ENCODE measurements around the gene ERLEC1.
"Not testable (repeated sequence)": the region's sequence is repeated elsewhere in the genome, so short reads cannot be mapped to it uniquely, and the experiment has no call there.

ERLEC1 gene

DNA sequence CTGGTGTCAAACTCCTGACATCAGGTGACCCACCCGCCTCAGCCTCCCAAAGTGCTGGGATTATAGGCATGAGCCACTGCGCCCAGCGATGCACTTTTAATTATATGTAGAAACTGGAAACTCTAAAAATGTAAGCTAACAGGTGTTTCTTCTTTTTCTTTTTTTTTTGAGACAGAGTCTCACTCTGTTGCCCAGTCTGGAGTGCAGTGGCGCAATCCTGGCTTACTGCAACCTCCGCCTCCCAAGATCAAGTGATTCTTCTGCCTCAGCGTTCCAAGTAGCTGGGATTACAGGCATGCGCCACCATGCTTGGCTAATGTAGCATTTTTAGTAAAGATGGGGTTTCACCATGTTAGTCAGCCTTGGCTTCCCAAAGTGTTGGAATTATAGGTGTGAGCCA is 54.8 kb downstream of the ERLEC1 start:
- DNase-seq: not testable (repeated sequence)

DNA sequence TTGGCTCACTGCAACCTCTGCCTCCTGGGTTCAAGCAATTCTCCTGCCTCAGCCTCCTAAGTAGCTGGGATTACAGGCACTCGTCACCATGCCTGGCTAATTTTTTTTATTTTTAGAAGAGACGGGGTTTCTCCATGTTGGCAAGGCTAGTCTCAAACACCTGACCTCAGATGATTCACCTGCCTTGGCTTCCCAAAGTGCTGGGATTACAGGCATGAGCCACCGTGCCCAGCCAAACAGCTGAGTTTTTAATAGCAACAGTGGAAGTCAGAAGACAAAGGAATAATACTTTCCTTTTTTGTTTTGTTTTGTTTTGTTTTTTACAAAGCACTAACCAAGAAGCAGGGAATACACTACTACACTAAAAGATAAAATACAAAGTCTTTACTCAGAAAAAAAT is 56.0 kb downstream of the ERLEC1 start:
- DNase-seq: no peak

DNA sequence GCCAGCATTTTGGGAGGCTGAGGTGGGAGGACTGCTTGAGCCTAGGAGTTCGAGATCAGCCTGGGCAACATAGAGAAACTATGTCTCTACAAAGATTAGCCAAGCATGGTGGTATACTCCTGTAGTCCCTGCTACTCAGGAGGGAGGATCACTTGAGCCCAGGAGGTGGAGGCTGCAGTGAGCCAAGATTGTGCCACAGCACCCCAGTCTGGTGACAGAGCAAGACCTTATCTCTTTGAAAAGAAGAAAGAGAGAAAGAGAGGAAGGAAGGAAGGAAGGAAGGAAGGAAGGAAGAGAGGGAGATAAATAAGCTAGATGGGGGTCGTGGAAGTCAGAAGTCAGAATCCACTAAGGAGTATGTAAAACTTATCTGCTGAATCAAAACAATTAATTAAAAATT is 56.8 kb downstream of the ERLEC1 start:
- no peak for DNase-seq

DNA sequence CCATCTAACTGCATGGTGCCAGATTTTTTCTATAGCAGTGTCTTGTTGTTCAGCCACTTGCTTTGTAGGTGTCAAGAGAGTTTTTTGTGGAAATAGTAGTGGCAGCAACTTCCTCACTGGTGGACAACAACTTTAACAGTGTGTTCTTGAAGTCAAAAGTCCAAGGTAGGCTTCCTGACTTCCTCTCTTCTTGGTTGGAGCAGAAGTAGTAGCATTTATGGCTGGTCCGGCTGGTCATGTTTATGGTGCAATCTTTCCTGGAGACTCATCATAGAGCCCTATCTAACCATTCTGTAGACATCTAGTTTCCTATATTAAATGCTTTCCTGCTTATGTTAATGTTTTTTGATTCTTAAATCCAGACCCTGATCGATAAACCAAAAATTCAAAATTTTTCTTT is 61.2 kb downstream of the ERLEC1 start:
- DNase-seq: no peak

DNA sequence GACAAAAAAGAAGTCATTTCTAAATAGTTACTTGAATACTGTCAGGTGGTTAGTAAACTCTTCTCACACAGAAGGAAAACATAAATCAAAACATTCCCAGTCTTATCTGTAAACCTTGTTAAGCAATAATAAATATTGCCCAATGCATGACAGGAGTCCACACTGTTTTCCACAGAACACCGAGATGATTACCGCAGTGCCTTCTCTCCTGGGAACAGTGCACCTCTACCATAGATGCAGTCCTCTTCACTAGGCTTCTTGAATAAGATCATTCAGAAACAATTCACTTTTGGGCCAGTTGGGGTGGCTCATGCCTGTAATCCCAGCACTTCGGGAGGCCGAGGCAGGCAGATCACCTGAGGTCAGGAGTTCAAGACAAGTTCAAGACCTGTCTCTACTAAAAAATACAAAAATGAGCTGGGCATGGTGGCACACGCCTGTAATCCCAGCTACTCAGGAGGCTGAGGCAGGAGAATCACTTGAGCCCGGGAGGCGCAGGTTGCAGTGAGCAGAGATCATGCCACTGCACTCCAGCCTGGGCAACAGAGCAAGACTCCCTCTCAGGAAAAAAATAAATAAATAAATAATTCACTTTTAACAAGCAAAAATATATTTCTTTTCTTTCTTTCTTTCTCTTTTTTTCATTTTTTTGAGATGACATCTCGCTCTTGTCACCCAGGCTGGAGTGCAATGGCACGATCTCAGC is 64.4 kb downstream of the ERLEC1 start:
- not testable (repeated sequence) for DNase-seq

DNA sequence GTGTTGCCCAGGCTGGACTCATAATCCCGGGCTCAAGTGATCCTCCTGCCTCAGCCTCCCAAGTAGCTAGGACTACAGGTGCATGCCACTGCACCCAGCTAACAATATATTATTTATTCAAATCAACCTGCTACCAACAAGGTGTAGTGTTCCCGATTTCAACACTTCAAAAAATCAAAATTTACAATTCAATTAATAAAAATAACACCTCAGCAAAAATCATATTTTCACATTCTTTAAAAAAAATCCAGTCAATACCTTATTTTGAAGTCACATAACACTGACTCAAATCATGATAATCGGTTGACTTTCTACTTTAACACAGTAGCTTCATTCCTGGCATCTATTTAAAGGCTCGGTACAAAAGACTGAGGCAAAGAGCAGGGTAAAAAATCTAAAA is 65.7 kb downstream of the ERLEC1 start:
- no peak for DNase-seq

DNA sequence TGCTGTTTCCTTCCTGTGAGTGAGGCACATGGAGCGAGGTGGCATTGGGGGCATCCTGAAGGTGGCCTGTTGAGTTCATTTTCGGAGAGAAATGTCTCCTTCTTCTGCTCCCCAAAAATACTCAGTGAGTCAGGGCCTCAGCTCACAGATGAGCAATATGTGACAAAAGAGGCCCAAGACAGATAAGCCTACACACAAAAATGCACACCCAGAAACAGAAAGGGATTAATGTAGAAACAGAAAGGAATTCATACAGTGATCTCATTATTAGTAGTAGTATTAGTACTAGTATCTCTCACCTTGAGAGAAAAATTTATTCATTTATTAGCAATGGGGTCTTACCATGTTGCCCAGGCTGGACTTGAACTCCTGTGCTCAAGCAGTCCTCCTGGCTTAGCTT is 67.8 kb downstream of the ERLEC1 start:
- no peak for DNase-seq

DNA sequence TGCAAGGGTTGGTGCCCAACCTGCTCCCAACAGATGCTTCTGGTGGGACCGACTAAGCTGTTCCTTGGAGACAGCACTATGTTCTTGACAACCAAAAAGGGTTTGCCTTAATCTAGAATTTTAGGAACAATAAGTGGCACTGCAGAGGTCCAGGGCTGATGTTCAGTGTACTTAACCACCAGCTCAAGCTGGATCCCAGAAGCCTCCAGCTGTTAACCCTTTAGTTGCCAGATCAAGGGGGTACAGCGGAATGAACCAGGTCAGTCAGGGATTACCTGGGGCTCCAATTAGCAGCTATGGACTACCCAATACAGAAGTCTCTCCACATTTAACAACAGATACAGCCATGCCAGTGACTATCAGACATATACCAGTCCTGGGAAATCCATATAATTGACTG is 69.4 kb downstream of the ERLEC1 start:
- DNase-seq: no peak

DNA sequence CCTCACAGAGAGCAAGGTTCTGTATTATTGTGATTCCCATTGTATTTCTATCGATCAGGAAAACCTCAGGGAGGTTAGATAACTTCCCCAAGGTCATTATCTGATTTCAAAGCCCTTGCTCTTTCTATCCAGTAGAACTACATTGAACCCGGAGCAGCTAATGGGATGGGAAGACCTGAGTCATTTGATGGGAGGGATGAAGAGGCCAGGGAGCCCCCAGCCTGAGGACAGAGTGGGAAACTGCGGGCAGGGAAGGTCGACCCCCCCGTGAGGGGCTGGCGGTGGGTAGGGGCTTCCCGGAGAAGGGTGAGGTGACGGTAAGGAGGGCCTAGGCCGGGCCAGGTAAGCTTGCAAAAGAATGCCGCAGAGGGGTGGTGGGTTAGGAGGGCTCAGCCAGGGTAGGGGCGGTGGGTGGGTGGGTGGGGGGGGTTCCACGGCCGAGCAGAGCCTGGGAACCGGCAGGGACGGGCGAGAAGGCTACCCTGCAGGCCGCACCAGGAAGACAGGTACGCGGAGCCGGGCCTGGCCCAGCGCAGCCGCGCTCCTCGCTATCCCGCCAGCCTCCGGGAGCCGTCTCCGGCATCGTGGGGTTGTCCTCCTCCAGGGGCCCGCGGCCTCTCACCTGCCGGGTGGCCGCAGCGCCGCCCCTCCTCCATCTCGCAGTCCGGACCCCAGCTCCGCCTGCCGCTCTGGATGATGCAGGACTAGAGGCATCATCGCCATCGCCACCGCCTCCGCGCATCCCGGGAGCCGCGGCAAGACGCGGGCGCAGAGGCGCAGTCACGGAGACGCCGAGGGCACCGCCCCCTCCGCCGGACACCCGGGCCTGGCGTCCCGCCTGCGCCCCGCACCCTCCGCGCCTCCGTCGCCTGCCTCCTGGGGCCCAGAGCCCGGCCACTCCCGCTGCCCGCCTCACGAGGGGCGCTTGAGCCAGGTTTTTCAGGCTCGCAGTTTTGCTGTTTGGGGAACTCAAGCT is 72.7 kb downstream of the ERLEC1 start, which contains the start of gene GPR75:
Gene GPR75, minus strand, starts transcription at position 762 of the 976 bp plus-strand sequence. CDS start 5,211 bp downstream, outside the sequence.
- no peak for DNase-seq

DNA sequence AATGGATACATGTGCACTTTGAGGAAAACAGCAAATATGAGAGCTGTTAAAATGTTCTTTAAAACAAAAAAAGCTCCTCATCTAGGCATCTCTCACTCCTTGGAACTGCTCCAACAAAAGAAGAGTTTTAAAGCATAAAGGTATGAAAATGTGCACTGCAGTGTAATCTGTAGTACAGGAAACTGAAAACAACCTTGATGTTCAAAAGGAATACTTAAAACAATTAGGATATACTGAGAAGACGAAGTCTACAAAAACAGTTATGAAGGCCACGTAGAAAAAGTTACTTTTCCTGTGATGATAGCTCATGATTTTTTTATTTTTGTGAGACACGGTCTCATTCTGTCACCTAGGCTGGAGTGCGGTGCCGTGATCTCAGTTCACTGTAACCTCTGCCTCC is 75.0 kb downstream of the ERLEC1 start:
- DNase-seq: no peak

DNA sequence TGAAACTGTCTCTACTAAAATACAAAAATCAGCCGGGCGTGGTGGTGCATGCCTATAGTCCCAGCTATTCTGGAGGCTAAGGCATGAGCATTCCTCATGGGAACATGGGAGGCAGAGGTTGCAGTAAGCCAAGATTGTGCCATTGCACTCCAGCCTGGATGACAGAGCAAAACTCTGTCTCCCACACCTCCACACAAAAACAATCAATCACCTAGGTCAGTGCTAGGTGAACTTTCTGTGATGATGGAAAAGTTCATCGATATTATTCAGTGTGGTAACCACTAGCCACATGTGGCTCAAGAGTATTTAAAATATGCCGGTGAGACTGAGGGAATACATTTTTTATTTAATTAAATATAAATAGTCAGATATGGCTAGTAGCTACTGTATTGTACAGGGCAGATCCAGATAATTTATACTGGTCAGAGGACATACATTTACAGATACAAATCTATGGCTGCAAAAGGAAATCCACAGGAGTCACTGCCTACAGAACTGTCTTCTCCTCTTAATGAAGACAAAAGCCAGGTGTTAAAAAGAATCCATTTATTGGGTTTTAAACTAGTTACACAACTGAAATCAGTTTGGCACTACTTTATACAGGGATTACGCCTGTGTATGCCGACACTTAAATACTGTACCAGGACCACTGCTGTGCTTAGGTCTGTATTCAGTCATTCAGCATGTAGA is 76.8 kb downstream of the ERLEC1 start:
- DNase-seq: no peak

DNA sequence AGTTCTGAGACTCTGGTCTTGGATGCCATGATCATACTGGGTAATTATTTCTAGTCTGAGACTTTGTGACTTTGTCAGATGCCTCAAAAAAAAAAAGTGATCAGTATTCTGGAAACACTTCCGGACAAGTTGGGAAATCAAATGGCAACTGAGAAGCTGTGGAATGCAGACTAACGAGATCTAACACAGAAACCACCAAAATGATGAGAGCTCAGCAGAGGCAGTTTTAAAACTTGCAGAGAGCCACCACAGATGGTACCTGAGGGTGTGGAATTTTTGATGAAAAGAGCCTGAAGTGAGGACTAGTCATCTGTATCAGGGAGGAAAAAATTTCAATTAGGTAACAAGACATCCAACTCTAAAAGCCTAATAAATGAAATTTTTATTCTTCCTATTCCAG is 78.4 kb downstream of the ERLEC1 start:
- DNase-seq: no peak

DNA sequence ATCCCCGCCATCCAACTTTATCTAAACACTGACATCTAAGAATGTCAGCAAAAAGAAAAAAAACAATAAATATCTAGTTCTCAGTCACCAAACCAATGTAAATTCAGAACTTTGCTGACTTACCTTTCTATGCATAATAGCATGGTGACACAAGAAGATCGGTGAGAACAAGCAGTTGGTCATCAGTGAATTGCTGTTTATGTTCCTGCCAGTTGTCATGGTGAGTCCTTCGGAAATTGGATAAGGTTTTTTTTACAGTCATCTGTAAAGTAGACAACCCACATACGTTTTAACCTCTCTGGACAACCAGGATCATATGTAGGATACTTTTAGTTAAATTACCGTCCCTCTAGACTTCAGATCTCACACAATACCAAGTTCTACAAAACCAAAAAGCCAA is 79.1 kb downstream of the ERLEC1 start:
- DNase-seq: no peak

DNA sequence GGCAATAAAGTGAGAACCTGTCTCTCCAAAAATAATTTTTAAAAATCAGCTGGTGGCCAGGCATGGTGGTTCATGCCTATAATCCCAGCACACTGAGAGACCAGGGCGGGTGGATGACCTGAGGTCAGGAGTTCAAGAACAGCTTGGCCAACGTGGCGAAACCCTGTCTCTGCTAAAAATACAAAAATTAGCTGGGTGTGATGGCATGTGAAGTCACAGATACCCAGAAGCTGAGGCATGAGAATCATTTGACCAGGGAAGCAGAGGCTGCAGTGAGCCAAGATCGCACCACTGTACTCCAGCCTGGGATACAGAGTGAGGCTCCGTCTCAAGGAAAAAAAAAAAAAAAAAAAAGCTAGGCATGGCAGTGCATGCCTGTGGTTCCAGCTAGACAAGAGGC is 80.3 kb downstream of the ERLEC1 start:
- no peak for DNase-seq

DNA sequence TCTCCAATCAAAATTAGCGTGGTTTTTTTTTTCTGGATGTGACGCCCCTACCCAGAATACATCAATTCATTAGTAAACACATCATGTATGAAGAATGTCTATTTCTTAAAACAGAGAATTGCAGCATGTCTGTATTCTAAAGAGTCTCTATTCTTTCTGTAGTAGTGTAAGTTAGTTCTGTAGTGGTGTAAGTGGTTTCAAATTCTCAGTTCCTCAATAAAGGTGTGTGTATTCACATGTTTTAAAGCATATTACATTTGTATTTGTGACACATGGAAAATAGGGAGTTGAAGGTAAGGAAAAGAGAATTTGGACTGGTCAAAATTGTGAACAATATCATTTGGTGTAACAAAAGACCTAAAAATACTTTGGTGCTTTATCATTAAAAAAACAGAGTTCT is 80.9 kb downstream of the ERLEC1 start:
- DNase-seq: no peak
